ENCODE data around the gene WDR38.

- TF ChIP-seq CTCF (IDR thresholded peaks at IDR 0.05) (no peak), POLR2A (IDR thresholded peaks at IDR 0.05) (no peak)
These were observed 39.1 kb upstream of the WDR38 start for GRCh38 chr9:124814164-124814535.

All from breast epithelium (tissue), 3 donors.